Coronary artery (tissue), 2 donors: ENCODE results near the gene TRIM71.

Experiments
- DNase-seq: peaks from one replicate; pipeline ENCODE4 v3.0.0-alpha.2; 2017; ENCODE audit warnings: low spot score
- H3K27ac ChIP-seq, 2 donors: fragments of 200-600 bp; sonication (generic); one replicate each; pipeline ENCODE4 v1.5.1; 2016 to 2019
- H3K4me3 ChIP-seq: fragments of 200-600 bp; sonication (generic); 2 replicates; pipeline ENCODE4 v1.5.1; 2016; ENCODE audit warnings: mild to moderate bottlenecking, moderate library complexity
- CTCF ChIP-seq: fragments of 200-600 bp; sonication (generic); IDR thresholded peaks from one replicate; pipeline ENCODE4 v1.5.1; 2019; ENCODE audit warnings: antibody characterized with exemption

Gene TRIM71

GRCh38 chr3:32868719-32869512 lies 51.1 kb downstream of the TRIM71 start:
- Histone ChIP-seq H3K27ac (no peak overlapping the region), H3K4me3 (no peak overlapping the region)
- DNase-seq: no peak
- TF ChIP-seq CTCF: no peak

GRCh38 chr3:32869513-32870047 lies 51.8 kb downstream of the TRIM71 start:
- TF ChIP-seq CTCF: no peak
- no peak overlapping the region for H3K4me3 ChIP-seq
- DNase-seq: no peak

GRCh38 chr3:32870373-32871095 lies 52.7 kb downstream of the TRIM71 start:
- no peak overlapping the region for H3K27ac ChIP-seq
- no peak for TF ChIP-seq CTCF
- no peak for DNase-seq
- no peak overlapping the region for H3K4me3 ChIP-seq

More at GRCh38 chr3:32869513-32870047, 51.8 kb downstream of the TRIM71 start:
- no peak overlapping the region for H3K27ac ChIP-seq

- Histone ChIP-seq H3K4me3 (no peak overlapping the region), H3K27ac (no peak overlapping the region)
- DNase-seq: no peak
- no peak for TF ChIP-seq CTCF
These were observed 53.5 kb downstream of the TRIM71 start for GRCh38 chr3:32871273-32871672.

- H3K27ac ChIP-seq: no peak overlapping the region
- H3K4me3 ChIP-seq: no peak overlapping the region
- no peak for TF ChIP-seq CTCF
- no peak for DNase-seq
These were observed 54.9 kb downstream of the TRIM71 start for GRCh38 chr3:32872487-32873382.

GRCh38 chr3:32873531-32874130 lies 55.8 kb downstream of the TRIM71 start:
- no peak for TF ChIP-seq CTCF
- Histone ChIP-seq H3K27ac (no peak overlapping the region), H3K4me3 (no peak overlapping the region)
- no peak for DNase-seq
